Colonic mucosa (tissue), 4 donors: ENCODE data around the gene KCNE4. TPM values are rescaled to one million over a fixed set of nuclear protein-coding genes. Genes with fewer than 3 reads are reported as not detected.

Experiments used
- DNase-seq: peaks from one replicate; pipeline ENCODE4 v3.0.0-alpha.2; 2020
- H3K27ac ChIP-seq: fragments of 200-600 bp; one replicate; pipeline ENCODE4 v1.8.0; 2021
- H3K27me3 ChIP-seq: fragments of 200-600 bp; one replicate; pipeline ENCODE4 v1.8.0; 2021
- H3K36me3 ChIP-seq: fragments of 200-600 bp; one replicate; pipeline ENCODE4 v1.8.0; 2021
- H3K4me1 ChIP-seq: fragments of 200-600 bp; one replicate; pipeline ENCODE4 v1.8.0; 2021; ENCODE audit warnings: mild to moderate bottlenecking
- H3K4me3 ChIP-seq: fragments of 200-600 bp; one replicate; pipeline ENCODE4 v1.8.0; 2021
- H3K9ac ChIP-seq, 2 donors: one replicate each; pipeline ENCODE4 v1.7.0; 2013; ENCODE audit warnings: control low read depth in 2 of 2, low read depth in 2 of 2, low read length in 2 of 2
- H3K9me3 ChIP-seq: fragments of 200-600 bp; one replicate; pipeline ENCODE4 v1.8.0; 2021
- intact Hi-C: fragments of 100-400 bp; cut with DNase I; formaldehyde crosslinking; loops from one replicate; pipeline ENCODE4 v1.14.1; 2022
- total RNA-seq, 2 donors: library from RNA; stranded (reverse); fragmentation: NEBNext Ultra II Directional in 1 of 2; extraction: Animal tissue kit (Norgen Biotek cat#: 25700) in 1 of 2; gene quantifications; one replicate each; pipeline ENCODE4 v1.2.1, GENCODE V29; 2021
- TF ChIP-seq, protein P1 (sequence below): fragments of 200-600 bp; IDR thresholded peaks from one replicate; pipeline ENCODE4 v1.8.0; 2022; ENCODE audit warnings: antibody characterized with exemption, mild to moderate bottlenecking
- donor health status: healthy.
- donor health status: DM: no; HTN: no; CAD: no.
- donor health status: DM: no; HTN: no; CAD: no.

KCNE4 gene
- total RNA-seq, 2 donors from 2014 or later = 0.42 to 2.1 TPM

DNA sequence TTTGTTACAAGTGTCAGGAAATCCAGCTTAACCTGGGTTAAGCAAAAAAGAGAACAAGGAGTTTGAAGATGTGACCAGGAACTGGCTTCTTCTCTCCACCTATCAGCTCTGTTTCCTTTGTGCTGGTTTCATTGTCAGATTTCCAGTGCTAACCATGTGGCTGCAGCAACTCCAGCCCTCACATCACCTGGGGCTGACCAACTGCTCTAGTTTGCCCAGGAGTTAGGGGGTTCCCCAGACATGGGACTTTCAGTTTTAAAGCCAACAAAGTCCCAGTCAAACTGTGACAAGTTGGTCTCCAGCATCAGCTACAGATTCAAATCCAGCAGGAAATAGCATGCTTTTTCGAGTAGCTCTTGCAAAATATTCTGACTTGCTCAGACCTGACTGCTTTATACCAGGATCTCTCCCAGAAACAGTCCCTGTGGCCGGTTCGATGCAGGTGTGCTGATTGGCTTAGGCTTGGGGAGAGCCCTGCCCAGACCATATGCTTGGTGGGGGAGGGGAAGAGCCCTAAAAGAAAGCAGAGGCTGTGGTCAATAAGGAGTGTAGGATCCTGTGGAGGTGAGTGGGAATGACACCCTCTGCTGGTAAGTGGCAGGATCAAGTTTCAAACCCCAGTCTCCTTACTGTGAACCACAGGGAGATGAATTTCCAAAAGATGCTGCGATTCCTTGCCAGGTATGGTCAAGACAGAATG is 49.5 kb downstream of the KCNE4 start:
- no peak overlapping the region for H3K27ac ChIP-seq
- H3K9ac ChIP-seq = no peak overlapping the region
- H3K9me3 ChIP-seq = no peaks in the 10 kb centered on the region
- no peaks in the 10 kb centered on the region for H3K36me3 ChIP-seq
- no peaks in the 10 kb centered on the region for H3K27me3 ChIP-seq
- DNase-seq = peak; percentile 48
- intact Hi-C loops = loop anchor here (5.0 kb wide), 1 partner anchor 119 kb away; no protein-coding TSS in a partner anchor
- no peak overlapping the region for H3K4me3 ChIP-seq
- TF ChIP-seq, protein P1, sequence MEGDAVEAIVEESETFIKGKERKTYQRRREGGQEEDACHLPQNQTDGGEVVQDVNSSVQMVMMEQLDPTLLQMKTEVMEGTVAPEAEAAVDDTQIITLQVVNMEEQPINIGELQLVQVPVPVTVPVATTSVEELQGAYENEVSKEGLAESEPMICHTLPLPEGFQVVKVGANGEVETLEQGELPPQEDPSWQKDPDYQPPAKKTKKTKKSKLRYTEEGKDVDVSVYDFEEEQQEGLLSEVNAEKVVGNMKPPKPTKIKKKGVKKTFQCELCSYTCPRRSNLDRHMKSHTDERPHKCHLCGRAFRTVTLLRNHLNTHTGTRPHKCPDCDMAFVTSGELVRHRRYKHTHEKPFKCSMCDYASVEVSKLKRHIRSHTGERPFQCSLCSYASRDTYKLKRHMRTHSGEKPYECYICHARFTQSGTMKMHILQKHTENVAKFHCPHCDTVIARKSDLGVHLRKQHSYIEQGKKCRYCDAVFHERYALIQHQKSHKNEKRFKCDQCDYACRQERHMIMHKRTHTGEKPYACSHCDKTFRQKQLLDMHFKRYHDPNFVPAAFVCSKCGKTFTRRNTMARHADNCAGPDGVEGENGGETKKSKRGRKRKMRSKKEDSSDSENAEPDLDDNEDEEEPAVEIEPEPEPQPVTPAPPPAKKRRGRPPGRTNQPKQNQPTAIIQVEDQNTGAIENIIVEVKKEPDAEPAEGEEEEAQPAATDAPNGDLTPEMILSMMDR = peak; percentile 37
- no peaks in the 10 kb centered on the region for H3K4me1 ChIP-seq

DNA sequence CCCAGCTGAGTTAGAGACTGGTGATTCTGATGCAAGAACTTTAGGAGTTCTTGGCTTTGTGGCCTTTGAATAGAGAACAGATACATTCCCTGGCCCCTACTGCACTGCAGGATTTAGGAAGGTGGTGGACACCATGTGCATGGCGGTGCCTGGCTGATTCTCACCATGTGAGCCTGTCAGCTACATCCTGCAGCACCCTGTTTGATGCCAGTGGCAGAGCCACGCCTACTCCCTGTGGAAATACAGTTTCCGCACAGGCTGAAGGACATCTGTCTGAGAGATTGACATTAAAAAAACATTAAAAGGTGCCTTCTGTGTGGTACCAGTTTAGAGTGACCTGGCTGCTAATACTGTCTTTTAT is 50.0 kb downstream of the KCNE4 start:
- H3K9ac ChIP-seq = no peak overlapping the region
- H3K9me3 ChIP-seq = no peaks in the 10 kb centered on the region
- H3K27ac ChIP-seq = no peak overlapping the region
- H3K4me3 ChIP-seq = no peak overlapping the region
- no peaks in the 10 kb centered on the region for H3K4me1 ChIP-seq
- intact Hi-C loops = loop anchor here (5.0 kb wide), 1 partner anchor 120 kb away; no protein-coding TSS in a partner anchor
- TF ChIP-seq, protein P1 = peak; percentile 10
- no peaks in the 10 kb centered on the region for H3K27me3 ChIP-seq
- no peaks in the 10 kb centered on the region for H3K36me3 ChIP-seq
- DNase-seq = no peak

GRCh38 chr2:223102450-223102849 is 50.5 kb downstream of the KCNE4 start:
- Histone ChIP-seq H3K36me3 (no peaks in the 10 kb centered on the region), H3K9me3 (no peaks in the 10 kb centered on the region), H3K4me1 (no peaks in the 10 kb centered on the region), H3K4me3 (no peak overlapping the region), H3K27ac (no peak overlapping the region), H3K27me3 (no peaks in the 10 kb centered on the region), H3K9ac (no peak overlapping the region)
- TF ChIP-seq, protein P1 = no peak
- intact Hi-C loops = loop anchor here (5.0 kb wide), 1 partner anchor 120 kb away; no protein-coding TSS in a partner anchor
- DNase-seq = no peak

DNA sequence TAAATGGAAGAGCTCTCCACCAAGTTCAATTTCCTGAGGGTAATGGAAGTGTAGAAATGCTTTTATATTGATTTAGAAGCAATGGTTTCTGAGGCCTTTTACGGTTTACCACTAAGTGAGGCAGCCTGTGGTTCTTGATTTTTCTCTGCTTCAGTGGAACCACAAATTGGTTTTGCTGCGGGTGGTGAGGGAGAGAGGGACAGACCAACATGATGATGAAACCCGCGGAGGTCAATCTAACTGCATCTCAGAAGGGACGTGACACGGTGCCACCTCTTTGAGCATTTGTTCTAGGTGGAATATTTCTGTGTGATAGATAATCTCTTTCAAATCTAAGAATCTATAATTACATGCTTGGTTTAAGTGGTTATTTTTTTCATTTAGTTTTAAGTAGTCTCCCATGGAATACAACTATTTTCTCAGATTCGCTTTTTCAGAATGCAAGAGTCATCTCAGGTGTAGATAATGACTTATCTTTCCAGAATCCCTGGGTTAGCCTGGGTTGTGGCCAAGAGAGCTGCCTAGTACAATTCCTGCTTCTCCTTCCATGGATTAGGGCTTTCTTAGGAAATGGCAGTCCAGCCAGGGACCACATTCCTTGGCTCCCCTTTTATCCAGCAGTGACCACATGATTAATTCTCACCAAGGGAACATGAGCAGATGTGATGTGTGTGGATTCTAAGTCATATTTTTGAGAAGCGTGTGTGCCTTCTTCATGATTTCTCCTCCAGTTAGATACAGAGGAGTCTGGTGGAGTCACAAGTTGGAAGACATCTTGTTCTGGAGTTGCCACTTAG is 52.5 kb downstream of the KCNE4 start:
- Histone ChIP-seq H3K4me1 (no peaks in the 10 kb centered on the region), H3K9ac (no peak overlapping the region), H3K27ac (no peak overlapping the region), H3K36me3 (no peaks in the 10 kb centered on the region), H3K27me3 (no peaks in the 10 kb centered on the region), H3K9me3 (no peaks in the 10 kb centered on the region), H3K4me3 (no peak overlapping the region)
- TF ChIP-seq, protein P1 = no peak
- DNase-seq = no peak
- intact Hi-C loops = loop anchor here (5.0 kb wide), 1 partner anchor 122 kb away; no protein-coding TSS in a partner anchor

Other genes with a start within 250 kb of the KCNE4 start
- 100 to 1,000 TPM; 116 to 162 TPM for gene ACSL3, start 191.2 kb upstream of the KCNE4 start, total RNA-seq